ENCODE measurements around the gene IGFBP6.

GRCh38 chr12:53115891-53116648 lies 18.6 kb downstream of the IGFBP6 start:
- TF ChIP-seq POLR2A (IDR thresholded peaks at IDR 0.05; ENCODE audit: low read length), result no peak
- TF ChIP-seq GATA1 (IDR thresholded peaks at IDR 0.05; ENCODE audit: low read depth, low read length), result no peak

Data from erythroblast (primary cell).